DMS79 (cell line): Measurements from ENCODE around the gene OR2M2.

Experiments used
- DNase-seq: peaks from one replicate; lab custom pipeline; 2025; lab: John Stamatoyannopoulos, UW

OR2M2 gene, protein sequence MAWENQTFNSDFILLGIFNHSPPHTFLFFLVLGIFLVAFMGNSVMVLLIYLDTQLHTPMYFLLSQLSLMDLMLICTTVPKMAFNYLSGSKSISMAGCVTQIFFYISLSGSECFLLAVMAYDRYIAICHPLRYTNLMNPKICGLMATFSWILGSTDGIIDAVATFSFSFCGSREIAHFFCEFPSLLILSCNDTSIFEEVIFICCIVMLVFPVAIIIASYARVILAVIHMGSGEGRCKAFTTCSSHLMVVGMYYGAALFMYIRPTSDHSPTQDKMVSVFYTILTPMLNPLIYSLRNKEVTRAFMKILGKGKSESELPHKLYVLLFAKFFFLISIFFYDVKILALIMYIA

DNA sequence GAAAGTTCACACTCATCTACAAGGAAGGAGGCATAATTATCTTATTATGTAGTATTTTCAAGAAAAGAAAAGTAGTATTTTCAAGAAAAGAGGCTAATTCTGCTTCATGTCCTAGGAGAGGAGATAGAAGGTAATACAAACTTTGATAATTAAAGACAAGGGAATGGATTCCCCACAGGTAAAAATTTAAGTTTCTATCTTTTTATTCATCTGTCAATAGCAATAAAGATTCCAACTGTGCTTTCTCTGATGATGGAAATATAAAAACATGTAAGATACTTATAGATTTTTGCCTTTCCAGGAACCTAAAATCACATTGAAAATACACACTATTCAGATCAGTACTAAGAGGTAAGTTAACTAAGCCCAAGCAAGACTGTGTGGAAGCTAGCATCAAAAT is at the start of gene OR2M2:
TSS of gene OR2M2 (plus strand) at position 301 of the 400 bp plus-strand sequence. CDS start 5,165 bp downstream, outside the sequence.
- DNase-seq, result no peak

DNA sequence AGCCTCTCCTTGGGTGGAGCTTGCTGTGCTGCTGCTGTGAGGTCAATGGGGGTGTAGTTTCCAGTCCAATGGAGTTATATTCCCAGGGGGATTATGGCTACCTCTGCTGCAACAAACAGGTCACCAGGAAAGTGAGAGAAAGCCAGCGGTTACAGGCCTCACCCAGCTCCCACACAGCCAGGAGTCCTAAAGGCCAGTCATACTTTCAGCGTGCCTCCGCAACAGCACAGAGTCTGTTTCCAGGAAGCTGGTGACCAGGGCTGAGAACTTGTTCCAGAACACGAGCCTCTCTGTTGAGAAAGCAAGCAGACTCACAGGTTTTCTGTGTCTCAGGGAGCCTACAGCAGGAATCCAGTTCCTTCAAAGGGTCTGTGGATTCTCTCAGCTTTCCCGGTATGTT is 47.0 kb upstream of the OR2M2 start:
- DNase-seq, result no peak

DNA sequence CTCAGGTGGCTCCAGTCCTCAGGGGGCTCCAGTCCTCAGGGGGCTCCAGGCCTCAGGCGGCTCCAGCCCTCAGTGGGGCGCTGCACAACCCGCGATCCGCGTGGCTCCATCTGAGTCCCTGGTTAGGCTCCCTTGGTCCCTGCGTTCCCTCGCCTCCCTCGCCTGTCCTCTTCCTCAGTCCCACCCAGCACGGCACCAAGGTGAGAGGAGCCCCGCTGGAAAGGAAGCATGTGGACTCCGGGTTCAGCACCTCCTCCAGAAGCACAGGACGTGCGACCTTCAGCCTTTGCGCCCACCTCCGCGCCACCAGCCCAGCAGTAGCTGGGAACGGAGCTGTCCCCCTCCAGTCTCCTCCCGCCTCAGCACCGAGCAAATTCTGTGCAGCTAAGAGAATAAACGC is 37.8 kb upstream of the OR2M2 start:
- DNase-seq, result no peak

DNA sequence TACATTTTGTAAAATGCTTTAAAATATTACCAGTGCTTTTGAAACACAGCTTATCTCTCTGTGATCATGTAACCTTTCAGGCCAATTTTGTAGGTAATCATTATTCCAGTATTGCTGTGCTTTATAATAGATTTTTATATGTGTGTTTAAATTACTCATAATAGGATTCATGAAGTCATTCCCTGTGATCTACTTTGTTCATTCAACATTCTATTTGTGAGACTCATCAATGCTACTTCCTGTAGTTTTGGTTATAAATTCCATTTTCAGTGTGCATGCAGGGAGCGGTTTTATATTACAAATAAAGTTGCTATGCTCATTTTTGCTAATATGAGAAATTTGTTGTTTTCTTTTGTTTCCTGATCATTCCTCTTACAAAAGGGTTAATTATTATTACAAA is 33.8 kb upstream of the OR2M2 start:
- DNase-seq, result no peak

DNA sequence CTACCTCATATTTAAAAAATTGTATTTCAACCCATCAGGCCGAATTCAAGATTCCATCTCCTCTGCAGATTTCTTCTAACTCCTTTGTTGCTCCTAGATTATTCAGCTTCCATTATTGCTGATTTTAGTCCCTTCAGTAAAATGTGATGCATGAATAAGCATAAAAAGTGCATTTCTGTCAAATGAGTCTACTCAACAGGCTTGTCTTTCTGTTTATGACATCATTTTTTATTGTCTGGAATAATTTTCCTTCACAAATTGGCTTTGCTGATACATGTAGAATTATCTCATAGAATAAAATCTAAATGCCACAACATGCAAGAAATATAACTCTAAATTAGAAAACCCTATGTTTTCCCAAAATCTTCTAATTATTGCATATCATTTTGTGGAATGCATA is 31.3 kb upstream of the OR2M2 start:
- DNase-seq, result no peak

DNA sequence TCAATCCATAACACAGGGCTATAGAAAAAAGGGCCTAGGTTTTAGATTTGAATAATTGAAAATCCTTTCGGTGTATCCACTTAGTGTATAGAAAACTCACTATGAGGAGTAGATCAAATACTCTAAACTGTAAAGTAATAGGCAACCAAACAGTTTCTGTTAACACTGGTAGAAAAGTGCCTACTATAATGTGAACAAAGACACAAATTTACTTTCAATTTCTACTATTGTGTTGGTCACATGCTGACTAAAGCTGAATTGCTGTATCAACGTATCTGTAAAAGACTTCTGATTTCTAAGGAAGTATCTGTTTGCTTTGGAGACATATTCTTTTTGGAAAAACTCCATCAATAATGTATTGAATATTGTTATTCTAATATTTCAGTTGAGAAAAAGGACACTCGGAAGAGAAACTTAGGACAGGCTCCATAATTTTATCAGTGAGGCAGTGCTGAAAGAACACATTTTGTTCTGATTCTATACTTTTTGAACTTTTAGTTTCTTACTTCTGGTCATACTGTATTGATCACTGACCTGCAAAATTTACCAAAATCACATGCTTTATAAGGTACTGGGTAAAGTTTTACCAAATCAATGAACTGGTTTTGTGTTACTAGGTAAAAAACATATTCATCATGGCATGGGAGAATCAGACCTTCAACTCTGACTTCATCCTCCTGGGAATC is 30.0 kb upstream of the OR2M2 start, which contains the start of gene OR2M5:
TSS of gene OR2M5 (plus strand) at position 636 of the 686 bp plus-strand sequence. CDS start at position 636, 0 bp downstream.
- DNase-seq, result no peak

DNA sequence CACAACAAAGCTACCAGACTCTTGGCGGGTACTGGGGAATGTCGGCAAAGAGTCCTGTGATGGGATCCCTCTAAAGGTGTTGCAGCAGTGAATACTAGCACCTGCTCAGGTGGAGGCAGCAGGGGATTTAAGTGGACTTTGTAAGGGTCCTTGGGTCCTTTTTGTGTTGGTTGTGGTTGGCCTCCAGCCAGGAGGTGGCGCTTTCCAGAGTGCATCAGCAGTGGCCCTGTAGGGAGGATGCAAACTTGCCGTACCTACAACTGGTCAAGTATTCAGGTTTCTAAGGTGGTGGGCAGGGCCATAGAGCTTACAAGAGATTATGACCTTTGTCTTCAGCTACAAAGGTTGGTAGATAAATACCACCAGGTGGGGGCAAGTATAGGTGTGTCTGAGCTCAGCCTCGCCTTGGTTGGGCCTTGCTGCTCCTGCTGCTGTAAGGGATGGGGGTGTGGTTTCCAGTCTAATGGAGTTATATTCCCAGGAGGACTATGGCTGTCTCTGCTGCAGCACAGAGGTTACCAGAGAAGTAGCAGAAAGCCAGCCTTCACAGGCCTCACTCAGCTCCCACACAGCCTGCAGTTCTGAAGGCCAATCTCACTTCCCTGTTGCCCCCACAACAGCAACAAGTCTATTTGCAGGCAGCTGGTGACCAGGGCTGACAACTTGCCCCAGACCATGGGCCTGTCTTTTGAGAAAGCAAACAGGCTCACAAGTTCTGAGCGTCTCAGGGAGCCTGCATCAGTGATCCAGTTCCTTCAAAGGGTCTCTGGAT is 22.4 kb upstream of the OR2M2 start:
- no peak for DNase-seq

DNA sequence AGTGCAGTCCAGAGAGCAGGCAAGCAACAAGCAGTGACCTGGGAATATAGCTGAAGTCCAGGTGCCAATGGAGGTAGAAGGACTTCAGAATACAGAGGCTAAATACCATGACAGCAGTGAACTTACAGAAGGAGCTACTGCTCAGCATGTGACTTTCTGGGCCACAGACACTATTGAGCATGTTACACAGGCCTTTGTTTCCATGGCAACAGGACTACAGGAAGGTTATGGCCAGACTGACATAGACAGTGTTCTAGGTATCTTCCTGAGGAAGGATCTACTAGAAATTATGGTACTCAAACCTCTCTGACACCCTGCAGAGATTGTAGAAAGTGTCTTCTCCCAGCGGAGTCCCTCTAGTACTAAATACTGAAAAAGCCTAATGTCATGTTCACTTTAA is 18.7 kb upstream of the OR2M2 start:
- no peak for DNase-seq

DNA sequence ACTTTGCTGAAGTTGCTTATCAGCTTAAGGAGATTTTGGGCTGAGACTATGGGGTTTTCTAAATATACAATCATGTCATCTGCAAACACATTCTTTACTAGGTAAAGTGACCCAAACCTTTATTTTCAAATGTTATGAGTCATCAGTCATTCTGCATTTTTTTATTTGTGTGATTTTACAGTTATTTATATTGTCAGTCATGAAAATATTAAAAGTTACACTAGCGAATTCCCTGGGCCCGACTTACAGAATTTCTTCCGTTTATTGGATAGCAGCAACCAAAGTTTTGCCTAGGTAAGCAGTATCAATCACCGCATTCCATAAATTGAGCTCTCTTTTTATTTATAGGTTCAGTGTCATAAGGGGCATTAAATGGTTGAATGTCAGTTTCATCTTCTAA is 15.9 kb upstream of the OR2M2 start:
- no peak for DNase-seq

DNA sequence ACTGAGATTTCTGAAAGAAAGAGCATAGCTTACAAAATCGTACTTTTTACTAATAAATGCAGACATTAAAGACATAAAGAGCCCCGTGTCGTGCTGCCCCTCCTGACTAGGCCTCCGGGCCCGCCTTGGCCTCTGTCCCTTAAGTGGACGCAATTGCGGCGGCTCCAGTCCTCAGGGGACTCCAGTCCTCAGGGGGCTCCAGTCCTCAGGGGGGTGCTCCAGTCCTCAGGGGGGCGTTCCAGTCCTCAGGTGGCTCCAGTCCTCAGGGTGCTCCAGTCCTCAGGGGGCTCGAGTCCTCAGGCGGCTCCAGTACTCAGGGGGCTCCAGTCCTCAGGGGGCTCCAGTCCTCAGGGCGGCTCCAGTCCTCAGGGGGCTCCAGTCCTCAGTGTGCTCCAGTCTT is 10.6 kb upstream of the OR2M2 start:
- DNase-seq, result no peak

DNA sequence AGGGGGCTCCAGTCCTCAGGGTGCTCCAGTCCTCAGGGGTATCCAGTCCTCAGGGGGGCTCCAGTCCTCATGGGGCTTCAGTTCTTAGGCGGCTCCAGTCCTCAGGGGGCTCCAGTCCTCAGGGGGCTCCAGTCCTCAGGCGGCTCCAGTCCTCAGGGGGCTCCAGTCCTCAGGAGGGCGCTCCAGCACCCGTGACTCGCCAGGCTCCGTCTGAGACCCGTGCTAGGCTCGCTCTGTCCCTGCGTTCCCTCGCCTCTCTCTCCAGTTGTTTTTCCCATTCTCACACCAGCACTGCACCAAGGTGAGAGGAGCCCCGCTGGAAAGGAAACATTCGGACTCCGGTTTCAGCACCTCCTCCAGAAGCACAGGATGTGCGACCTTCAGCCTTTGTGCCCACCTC is 9.4 kb upstream of the OR2M2 start:
- no peak for DNase-seq

DNA sequence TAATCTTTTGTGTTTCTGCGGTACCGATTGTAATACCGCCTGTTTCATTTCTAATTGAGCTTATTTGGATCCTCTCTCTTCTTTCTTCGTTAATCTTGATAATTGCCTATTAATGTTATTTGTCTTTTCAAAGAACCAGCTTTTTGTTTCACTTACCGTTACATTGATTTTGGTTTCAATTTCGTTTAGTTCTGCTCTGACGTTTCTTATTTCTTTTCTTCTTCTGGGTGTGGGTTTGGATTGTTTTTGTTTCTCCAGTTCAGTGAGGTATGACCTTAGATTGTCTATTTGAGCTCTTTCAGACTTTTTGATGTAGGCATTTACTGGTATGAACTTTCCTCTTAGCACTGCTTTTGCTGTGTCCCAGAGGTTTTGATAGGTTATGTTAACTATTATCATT is 9.4 kb downstream of the OR2M2 start:
- no peak for DNase-seq

DNA sequence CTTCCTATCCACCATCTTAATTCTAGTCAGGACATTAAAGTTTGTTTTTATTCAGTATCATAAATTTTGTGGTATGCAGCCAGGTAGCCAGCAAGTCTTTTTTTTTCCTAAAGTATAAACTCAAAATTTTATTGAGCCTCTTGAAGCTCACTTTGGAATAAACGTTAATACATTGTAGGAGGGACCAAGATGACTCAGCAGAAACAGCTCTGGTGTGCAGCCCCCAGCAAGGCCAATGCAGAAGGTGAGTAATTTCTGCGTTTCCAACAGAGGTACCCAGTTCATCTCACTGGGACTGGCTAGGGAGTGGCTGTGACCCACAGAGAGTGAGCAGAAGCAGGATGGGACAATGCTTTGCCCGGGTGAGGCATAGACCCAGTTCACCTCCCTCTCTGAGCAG is 12.7 kb downstream of the OR2M2 start:
- no peak for DNase-seq

DNA sequence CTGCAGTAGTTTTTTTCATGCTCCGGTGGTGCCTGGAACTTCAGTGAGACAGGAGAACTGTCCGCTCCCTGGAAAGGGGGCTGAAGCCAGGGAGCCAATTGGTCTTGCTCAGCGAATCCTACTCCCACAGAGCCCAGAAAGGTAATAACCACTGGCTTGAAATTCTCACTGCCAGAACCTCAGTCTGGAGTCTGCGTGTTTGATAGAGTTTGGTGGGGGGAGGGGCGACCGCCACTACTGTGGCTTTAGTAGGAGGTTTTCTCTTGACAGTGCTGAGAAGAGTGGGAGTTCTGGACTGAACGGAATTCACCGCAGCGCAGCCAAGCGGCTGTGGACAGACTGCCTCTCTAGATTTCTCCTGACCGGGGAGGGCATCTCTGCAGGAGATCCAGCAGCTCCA is 14.4 kb downstream of the OR2M2 start:
- no peak for DNase-seq

DNA sequence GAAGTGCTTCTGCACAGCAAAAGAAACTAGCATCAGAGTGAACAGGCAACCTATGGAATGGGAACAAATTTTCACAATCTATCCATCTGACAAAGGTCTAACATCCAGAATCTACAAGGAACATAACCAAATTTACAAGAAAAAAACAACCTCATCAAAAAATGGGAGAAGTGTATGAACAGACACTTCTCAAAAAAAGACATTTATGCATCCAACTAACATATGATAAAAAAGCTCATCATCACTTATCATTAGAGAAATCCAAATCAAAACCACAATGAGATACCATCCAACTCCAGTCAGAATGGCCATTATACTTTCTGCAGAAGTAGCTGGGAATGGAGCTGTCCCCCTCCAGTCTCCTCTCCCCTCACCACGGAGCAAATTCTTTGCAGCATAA is 19.5 kb downstream of the OR2M2 start:
- no peak for DNase-seq

DNA sequence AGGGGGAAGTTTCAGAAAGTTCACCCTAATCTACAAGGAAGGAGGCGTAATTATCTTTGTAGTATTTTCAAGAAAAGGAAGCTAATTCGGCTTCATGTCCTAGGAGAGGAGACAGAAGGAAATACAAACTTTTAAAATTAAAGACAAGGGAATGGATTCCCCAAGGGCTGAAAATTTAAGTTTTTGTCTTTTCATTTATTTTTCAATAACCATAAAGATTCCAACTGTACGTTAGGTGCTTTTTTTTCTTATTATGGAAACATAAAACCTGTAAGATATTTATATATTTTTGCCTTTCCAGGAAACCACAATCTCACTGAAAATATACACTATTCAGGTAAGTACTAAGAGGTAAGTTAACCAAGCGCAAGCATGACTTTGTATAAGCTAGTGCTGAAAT is 22.3 kb downstream of the OR2M2 start, which contains the start of gene OR2M3:
TSS of gene OR2M3 (plus strand) at position 301 of the 400 bp plus-strand sequence. CDS start 5,803 bp downstream, outside the sequence.
- DNase-seq, result no peak

DNA sequence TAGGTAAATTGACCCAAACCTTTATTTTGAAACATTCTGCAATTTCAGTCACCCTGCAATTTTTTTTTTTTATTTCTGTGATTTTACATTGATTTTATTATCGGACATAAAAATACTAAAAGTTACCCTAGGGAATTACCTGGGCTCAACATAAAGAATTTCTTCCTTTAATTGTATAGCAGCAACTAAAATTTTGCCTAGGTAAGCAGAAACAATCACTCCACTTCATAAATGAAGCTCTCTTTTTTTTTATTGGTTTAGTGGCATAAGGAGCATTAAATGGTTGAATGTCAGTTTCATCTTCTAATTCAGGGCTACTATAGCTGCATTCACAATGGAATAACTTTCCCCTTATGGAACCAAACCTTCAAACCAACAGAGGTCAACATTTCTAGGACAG is 41.3 kb downstream of the OR2M2 start:
- DNase-seq, result no peak

DNA sequence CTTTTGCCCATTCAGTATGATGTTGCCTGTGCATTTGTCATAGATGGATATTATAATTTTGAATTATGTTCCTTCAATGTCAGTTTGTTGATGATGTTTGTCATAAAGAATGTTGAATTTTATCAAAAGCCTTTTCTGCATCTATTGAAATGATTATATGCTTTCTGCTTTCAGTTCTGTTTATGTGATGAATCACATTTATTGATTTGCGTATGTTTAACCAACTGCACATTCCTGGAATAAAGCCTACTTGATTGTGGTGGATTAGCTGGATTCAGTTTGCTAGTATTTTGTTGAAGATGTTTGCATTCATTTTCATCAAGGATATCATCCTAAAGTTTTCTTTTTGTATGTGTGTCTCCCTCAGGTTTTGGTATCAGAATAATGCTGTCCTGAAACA is 50.9 kb downstream of the OR2M2 start:
- no peak for DNase-seq

DNA sequence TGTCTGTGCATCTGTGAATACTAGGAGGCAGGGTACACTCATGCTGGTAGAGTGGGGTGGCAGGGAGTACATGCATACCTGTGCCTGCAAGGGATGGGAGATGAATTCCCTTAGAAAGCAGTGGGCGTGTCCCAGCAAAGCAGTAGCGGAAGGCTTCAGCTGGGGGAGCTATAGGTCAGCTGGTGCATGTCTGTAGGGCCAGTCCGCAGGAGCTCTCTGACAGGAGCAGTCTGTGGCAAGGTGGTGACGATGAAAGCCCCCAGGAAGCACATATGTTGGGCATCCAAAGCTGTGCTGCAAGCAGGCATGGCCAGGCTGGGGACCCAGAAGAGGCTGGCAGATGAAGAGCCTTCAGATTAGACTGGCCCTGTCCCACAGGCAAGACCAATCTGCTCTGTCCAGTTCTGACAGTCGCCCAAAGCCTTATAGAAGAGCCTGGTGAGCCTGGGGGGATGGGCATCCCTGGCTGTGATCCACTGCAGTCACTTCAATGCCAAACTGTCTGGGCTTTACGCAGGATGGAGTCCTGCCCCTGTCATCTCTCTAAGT is 54.8 kb downstream of the OR2M2 start:
- no peak for DNase-seq
